HG03521 (cell line): ENCODE measurements around the gene TDRD1.

Experiments
- ATAC-seq: cut with Tn5 transposase; IDR thresholded peaks from one replicate; pipeline ENCODE4 v1.9.1; 2021; ENCODE audit warnings: mild to moderate bottlenecking, moderate library complexity; ENCODE audit not compliant: unreplicated experiment

TDRD1 gene

DNA sequence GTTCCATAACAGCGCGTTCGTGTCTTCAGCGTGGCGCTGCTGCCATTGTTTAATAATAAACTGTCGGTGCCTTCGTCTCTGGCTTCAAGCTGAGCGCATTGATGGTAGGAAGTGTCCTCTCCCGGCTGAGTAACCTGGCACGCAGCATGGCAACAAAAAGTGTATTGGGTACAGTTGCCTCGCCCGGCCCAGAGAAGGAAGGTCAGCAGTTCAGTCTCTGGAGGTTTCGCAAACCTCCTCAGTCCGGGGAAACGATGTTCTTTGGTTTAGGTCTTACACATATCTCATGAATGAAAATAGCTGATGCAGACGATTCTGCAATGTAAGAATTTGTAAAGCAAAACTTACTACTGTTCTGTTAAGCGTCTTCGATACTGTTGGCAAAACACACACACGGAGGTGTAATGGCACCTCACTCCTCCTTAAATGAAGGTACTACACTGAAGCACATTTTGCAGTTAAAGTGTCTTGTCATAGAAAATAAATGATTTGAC, 4.4 kb upstream of the TDRD1 start:
- ATAC-seq: no peak

DNA sequence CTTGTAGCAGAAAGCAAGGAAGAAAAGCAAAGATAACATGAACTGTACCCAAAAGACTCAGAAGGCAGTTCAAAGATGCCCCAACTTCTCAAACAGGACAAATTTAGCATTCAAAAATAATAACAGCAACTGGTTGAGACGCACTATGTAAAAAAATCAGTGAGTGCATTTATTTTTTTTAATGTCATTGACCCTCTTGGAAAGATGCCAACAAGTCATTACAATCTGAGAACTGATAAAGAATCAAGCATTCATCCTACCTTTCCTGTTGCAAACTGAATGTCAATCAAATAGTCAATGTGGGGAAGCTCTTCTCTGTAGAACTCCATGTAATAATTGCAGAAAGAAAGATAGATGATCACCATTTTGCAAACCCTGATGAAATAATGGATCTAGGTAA, 3.5 kb upstream of the TDRD1 start:
- no peak for ATAC-seq

DNA sequence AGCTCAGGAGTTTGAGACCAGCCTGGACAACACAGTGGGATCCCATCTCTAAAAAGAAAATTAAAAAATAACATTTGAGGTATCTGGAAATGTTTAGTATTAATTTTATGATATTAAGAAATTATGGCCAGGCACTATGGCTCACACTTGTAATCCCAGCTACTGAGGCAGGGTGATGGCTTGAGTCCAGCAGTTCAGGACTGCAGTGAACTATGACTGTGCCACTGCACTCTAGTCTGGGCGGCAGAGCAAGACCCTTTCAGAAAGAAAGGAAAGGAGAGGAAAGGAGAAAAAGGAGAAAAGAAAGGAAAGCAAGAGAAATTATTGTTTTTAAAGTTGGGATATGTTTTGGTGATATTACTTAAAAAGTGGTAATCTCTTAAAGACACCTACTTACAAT, 2.6 kb upstream of the TDRD1 start:
- no peak for ATAC-seq

DNA sequence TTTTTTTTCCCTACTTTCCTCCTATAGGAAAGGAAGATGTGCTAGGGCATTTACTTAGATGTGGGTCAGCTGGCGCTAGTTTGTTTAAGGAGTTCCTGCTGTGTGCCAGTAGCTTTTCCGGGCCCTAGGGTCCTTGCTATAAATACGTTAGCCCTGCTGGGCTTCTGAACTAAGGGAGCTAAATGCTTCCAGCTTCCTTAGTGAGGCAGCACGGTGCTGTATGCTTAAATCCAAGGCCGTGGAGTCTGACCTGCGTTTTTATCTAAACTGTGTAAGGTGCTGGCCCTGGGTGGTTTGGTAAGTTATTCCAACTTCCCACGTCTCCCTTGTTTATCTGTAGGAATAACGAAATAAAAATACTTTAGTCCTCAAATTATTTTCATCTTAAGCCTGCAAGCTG, 594 bp downstream of the TDRD1 start:
- no peak for ATAC-seq

DNA sequence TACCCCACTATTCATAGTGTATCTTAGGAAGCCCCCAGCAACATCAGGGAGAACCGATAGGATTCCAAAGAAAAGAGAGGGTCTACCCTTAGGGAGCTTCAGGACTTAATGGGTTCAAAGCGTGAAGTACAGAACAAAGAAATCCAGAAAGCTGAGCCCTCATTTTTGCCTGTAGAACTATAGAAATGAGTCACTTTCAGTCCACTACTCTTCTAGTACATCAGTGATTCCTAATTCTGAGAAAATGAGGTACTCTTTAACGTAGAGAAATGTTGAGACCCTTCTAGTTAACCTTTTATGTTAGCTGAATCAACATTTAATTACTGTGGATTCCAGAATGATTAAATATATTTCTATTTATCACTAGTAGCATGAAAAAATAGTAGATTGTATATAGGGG, 1.8 kb downstream of the TDRD1 start:
- ATAC-seq: no peak

DNA sequence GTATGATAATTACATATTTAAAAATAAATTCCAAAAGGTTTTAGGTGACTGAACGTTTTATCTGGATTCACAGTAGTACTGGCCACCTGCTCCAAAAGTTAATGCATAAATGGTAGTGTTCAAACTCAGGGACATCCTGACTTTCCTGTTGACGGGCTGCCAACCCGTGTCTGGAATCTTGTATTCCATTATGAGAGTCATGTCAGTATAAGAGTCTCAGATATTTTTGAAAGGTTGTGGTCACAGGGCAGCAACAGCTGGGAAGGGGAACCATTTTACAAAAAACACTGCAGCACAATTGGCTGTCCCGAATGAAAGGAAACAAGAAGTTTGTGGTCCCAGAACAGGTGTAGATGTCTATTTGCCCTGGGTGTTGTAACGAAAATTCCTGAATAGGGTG, 2.8 kb downstream of the TDRD1 start:
- no peak for ATAC-seq

DNA sequence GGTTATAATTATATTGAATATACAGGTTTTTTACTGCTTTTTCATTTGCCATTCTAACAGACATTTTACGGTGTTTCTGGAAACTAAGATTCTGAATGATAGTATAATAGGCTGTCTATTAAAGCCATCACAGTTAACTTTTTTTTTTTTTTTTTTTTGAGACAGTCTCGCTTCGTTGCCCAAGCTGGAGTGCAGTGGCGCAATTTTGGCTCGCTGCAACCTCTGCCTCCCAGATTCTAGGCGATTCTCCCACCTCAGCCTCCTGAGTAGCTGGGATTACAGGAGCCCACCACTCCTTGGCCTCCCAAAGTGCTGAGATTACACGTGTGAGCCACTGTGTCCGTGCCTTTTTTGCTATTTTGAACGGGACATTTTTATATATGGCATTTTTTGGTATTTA, 4.4 kb downstream of the TDRD1 start:
- no peak for ATAC-seq

DNA sequence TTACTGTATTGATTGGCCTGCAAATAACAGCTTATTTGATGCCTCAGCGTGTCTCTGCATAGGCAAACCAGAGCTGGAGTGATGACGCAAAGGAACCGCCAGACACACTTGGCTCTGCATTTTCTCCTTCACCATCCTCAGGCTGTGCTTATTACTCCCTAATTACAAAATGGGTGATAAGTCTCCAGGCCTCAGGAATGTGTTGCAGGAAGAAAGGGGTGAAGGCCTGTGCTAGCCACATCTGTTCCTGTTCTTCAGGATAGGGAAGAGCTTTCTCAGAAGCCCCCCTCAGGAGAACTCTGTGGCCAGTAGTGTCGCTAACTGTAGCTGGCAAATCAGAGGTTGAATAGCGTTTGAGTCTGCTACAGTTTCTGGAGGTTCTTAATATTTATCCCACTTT, 5.1 kb downstream of the TDRD1 start:
- no peak for ATAC-seq

DNA sequence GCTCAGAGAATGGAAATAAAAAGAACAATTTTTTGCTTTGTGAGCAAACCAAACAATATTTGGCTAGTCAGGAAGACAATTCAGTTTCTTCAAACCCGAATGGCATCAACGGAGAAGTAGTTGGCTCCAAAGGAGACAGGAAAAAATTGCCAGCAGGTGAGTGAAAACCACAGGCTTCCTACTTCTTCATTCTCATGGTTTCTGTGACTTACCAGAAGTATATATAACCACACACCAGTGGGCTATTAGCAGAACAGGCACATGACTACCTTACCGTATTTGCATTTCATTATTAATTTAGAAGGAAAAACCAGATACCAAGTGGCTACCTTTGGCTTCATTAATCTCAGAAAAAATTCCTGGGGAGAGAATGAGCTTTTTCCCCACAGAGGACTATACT, 8.8 kb downstream of the TDRD1 start:
- ATAC-seq: no peak

DNA sequence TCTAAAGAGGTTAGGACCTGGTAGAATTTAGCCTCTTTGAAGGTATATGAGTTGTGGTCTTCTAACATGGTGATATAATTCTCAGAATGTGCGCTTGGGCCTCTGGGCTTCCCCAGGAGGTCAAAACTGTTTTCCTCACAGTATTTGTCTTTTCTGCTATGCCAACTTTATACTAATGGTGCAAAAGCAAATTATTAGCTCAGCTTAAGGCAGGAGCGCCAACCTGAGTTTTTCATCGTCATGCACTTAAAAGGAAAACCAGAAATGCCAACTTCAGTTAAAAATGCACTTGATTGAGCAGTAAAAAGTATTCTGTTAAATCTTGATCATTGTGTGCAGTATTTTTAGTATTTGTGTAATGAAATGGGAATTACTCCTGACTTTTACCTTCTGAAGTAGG, 9.7 kb downstream of the TDRD1 start:
- ATAC-seq: no peak

DNA sequence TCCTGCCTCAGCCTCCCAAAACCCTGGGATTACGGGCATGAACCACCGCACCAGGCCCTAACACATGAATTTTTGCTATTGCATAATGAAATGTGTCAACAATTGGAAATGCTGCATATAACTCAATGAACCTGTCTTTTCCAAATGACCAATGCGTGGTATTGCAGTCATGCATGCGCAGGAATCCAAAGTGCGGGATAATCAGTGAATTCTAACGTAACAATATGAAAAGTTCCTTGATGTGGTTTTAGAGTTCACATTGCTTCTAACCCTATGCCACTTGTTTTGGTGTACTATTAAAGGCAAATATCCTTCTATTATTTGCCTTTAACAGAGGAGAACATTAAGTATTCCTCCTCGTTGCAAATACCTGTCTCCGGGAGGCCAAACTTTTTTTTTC, 10.5 kb downstream of the TDRD1 start:
- no peak for ATAC-seq

DNA sequence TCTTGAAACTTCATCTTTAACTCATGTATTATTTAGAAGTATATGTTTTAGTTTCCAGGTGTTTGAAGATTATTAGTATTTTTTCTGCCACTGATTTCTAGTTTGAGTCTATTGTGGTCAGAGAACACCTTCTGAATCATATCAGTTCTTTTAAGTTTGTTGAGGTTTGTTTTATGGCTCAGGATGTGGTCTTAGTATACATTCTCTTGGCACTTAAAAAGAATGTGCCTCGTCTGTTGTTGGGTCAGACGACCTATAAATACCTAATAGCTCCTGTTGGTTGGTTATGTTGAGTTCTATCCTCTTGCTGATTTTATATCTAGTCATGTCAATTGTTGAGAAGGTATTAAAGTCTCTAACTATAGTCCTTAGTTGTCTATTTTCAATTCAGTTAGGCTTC, 15.9 kb downstream of the TDRD1 start:
- peak; percentile 87 for ATAC-seq

DNA sequence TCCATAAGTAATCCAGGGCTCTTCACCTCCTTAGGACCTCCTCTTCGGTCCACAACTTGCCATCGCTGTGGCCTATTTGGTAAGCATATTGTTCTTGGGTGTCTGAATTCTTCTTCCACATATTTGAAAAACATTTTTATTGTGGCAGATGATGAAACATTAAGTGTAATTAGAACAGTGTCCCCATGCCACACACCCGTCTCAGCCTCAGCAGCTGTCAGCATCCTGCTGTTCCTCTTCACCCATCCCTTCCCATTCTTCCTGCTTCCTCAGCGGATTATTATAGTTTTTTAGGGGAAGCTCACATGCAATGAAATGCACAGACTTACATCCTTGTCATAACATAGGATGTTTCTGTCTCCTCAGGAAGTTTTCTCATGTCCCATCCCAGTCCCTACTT, 20.1 kb downstream of the TDRD1 start:
- no peak for ATAC-seq

DNA sequence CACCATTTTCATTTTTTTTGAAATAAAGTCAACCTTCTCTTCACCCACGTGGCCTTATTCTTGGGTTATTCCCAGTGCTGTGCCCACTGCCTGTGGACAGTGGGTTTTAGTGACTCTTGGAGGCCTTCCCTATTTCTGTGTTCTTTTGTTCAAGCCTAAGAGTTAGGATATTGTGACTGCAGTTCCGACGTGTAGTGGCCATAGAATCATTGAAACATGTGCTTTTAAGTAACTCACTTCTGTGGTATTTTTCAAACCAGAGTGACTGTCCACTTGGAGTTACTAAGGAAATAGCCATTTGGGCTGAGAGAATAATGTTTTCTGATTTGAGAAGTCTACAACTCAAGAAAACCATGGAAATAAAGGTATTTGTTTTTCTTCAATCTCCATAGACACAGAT, 23.7 kb downstream of the TDRD1 start:
- no peak for ATAC-seq

DNA sequence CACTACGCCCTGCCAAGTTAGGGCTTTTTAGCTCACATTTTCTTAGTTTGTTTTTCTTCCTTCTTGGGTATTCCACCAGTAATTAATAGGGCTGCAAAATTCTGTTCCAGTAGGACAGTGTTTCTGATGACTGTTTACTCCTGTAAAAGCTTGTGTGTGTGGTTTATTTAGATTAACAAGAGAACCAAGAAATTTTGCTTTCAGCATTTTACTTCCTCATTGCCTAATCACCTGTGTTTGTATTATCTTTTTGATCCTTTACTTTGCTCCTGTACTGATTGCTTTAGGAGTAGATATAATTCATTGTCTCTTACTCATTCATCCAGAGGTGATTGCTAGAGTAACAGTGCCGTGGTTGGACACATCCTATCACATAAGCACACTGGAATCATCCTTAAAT, 27.7 kb downstream of the TDRD1 start:
- no peak for ATAC-seq

DNA sequence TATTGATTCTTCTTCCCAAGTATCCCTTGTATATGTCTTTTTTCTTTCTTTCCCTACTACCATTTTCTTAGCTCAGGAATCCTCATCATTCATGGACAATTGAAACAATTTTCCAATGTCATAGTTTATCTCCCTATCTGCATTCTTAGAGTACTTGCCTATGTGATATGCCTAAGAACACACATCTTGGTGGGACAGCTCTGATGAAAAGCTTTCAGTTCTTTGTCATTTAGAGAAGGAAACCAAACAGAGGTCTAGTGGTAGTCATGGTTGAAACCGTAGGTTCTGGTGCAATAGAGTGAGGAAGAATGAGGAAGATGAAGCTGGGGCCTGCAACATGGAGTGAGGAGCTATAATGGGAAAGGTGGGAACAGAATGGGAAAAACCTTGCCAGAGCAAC, 28.2 kb downstream of the TDRD1 start:
- ATAC-seq: no peak

DNA sequence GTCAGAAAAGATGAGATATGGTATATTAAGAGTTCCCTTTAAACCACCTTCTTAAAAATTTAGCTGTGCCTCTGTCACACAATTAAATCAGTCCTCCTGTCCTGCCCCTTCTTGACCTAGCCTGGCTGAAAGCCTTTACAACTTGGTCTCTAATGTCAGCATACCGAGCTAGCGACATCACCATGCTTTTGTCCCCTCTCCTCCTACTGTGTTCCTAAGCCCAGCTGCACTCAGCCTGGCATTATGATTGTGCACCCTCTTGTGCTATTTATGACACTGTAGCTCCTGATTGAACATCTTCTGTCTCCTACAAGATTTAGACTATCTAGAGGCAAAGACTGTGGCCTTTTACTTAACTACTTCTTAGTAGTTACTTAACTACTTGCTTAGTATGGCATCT, 29.2 kb downstream of the TDRD1 start:
- no peak for ATAC-seq

DNA sequence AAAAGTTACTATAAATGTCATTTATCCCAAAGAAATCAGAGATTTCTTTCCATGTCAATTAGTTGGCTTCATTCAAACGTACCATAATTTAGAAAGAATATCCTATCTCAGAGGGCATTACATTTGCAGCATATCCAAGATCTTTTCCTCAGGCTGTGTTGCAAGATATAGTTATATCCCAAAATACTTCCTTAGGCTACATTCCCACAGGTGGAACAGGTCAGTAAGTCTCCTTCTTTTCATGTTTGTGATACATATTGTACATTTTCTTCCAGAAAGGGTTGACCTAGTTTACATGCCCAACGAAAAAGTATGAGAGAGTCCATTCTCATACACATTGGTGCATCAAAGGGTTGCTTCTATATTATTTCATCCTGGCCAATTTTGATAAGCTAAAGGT, 33.0 kb downstream of the TDRD1 start:
- ATAC-seq: no peak

DNA sequence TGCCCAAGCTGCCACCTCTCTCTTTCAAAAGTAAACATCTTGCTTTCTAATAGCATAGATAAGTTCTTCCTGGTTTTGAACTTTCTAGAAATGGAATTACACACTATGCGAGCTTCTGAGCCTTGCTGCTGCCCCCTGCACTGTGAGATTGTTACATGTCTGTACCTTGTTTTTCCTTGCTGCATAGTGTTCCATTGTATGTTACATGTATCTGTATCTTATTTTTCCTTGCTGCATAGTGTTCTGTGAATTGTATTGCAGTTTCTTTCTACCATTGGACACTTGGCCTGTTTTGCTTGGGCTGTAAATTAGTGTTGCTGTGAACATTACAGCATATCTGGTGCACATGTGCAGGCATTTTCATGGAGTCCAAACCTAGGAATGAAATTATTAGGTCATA, 35.9 kb downstream of the TDRD1 start:
- no peak for ATAC-seq

DNA sequence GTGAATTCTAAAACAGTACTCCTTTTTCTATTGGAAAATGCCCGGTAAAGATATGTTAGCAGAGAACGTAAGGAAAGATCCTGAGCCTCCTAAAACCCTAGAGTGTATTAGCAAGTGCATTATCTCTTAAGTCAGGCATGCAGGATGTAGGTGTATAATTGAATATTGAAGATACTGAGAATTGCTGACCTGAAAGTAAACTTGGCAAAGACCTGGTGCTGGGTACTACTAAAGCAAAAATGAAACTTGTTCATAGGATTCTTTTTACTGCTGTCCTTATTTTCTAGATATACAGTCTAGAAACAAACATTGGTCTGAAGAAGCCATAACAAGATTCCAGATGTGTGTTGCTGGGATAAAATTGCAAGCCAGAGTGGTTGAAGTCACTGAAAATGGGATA, 41.1 kb downstream of the TDRD1 start:
- ATAC-seq: no peak

DNA sequence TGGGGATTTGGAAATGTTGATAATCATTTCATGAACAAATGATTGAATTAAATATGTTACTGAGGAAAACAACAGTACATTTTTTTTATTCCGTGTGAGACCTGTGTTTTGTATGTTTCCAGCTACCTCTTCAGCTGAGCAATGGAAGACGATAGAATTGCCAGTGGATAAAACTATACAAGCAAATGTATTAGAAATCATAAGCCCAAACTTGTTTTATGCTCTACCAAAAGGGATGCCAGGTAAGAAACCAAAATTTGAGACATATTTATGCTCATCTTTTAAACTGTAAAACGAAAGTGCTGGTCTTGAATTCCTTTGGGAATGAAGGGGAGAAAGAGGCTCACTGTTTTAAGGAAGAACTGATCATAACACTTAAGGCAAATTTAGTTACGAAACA, 42.1 kb downstream of the TDRD1 start:
- ATAC-seq: no peak

DNA sequence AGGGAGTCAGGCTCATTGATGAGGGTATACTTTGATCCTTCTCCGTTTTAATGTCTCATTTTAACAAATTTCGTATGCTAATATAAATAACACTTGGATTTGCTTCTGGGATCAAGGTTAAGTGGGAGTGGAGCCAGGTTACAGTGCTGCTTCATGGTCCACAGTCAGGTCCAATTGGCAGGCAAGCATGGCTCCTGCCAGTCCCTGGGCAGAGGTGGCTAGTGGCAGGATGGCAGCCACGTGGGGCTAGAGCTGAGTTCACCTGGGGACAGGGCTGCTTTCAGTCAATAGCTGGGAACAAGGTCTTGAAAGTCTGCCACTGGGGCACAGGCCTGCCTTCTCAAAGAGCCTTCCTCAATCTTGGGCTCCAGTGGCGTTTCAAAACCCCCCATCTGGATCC, 43.9 kb downstream of the TDRD1 start:
- ATAC-seq: no peak

DNA sequence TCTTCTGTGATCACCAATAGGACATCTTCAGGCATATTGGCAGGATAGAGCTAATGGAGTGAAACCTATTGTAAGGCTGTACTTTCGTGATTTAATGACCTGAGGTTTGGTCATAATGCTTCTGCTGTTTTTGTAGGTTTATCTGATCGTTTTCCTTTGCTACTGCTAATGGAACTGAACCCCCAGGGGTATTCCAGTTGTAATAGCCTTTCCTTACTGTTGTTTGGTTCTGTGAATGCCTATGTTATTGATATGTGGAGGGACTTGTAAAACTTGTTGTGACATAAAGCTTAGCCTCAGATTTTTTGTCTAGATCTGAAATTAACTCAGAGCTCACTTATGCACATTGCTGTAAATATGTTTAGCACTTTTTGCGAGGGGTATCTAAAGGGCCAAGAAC, 49.0 kb downstream of the TDRD1 start:
- ATAC-seq: no peak

DNA sequence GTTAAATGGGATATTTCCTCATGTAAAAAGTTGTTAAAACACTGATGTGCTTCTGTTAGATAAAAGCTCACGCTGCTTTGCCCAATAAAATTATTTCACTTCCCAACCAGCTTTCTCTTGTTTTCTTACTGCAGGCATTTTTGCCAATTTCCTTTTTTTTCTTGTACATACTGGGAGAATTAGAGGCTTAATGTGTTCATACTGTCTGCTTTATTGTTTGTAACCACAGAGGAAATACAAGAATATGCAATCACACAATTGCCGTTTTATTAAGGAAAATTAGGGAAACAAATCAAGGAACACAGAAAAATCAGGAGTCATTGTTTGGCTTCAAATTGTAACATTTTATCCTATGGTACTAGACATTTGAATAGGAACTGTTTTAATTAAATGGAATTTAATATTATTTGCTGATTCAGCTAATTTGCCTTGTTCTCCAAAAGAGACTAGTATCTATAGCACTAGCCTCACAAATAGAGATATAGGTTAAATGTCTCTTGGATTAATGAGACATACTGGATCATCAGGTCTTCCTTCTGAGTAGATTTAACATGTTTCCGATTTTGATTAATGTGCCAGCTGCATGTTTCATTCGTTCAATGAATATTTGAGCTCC, 53.5 kb downstream of the TDRD1 start:
- no peak for ATAC-seq
